ENCODE results near the gene EPS8.

Gene EPS8

DNA sequence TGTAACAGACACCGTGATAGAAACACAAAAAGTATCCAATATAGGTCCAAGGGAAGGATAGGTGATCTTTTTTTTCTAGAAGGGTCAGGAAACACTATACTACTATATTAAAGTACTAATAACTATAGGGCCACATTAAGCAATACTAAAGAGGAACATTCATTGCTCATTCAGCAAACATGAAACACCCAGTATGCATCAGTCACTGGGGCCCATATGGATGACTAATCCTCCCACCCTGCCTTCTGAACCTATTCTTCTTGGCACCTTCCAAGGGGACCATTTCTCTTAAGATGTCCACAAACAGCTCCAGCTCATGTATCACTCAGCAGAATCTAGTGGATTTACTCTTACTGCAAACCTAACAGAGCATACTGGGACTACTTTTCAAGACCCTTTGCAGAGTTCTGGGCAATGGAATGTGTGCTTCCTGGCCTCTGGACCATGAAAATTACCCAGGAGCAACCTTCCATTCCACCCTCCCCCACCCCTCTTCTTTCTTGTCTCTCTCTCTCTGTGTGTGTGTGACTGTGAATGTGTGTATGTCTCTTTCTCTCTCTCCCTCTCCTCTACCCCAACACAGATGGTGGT, 187.9 kb downstream of the EPS8 start:
- peak; percentile 76 for DNase-seq (ENCODE audit: low read depth)

GRCh38 chr12:15600223-15600935, 188.8 kb downstream of the EPS8 start:
- DNase-seq (ENCODE audit: low read depth): no peak

DNA sequence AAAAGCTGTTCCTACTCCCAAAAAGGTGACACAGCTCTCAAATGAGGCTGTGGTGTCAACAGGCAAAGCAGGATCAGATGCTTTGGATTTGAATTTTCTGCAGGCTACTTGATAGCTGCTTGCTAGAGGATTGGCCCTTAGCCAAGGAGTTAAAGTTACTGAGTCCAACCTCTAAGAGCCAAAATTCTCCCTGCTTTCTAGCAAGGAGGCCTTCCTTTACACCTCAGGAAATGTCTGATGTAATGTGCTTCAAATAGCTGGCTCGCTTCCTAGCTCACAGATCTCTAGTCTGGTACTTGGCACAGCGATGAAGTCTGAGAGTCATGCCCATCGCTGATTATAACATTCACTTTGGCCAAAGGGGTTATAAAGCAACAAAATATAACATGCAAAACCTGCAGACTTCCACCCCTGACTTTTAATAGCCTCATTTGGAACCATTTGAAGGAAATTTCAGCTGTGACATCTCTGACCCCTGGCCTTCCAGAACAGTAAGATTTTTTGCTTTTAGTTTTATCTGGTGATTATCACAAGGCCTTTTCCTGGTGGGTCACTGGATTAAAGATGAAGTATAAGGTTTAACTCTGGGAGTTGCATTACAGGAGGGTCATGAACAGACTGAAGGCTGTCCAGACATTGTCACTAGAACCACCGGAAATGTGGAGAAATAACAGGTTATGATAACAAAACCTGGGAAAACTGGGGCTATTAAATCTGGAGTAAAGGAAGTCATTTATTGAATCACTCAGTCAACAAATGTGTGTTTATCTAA, 189.7 kb downstream of the EPS8 start:
- no peak for DNase-seq (ENCODE audit: low read depth)

DNA sequence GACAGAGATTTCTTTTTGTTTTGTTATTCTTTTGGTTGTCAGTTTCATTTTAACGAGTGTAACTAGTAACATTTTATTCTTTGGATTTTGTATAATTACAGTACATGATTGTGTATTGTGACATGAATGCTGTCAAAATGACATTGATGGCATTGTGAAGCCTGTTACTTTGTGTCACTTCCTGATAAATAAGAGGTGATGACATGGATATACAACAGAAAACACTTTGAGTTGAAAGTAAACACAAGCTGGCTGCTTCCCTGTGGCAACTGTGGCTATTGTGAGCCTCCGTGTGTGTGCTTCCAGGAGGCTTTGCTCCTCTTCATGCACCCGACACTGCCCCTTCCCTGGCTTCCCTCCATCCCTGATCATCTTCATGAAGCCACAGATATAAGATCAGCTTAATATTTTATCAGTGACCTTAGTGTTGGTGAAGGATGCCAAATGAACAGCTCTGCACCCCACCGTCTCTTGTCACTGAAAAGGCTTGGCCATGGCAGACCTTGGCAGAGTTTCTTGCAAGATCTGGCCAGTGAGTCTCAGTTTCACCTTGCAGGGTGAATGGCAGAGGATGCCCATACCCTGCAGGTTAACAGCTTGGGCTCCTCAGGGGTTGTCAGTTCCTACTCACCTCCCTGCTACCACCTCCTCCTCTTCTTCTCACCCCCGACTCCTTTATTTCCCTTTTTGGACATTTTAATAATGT, 191.9 kb downstream of the EPS8 start:
- no peak for DNase-seq (ENCODE audit: low read depth)

DNA sequence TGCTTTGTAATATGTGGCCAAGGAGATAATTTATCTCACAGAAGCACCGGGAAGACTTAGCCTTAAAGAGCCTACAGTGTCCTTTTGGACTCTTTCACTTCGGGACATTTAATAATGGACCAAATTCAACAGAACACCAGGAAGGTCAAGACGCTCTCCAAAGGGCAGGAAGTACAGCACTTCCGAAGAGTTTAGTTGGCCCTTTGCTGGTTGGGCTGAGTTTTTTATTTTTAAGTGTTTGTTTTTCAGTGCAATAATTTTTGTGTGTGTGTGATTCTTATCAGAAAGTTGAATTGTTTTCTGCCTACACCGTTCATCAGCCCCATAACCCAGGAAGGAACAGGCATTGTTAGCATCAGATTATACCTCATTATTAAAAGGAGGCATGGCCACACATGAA, 193.0 kb downstream of the EPS8 start:
- DNase-seq (ENCODE audit: low read depth): no peak

- no peak for DNase-seq (ENCODE audit: low read depth)
Observed at GRCh38 chr12:15592934-15593333, 196.3 kb downstream of the EPS8 start.

DNA sequence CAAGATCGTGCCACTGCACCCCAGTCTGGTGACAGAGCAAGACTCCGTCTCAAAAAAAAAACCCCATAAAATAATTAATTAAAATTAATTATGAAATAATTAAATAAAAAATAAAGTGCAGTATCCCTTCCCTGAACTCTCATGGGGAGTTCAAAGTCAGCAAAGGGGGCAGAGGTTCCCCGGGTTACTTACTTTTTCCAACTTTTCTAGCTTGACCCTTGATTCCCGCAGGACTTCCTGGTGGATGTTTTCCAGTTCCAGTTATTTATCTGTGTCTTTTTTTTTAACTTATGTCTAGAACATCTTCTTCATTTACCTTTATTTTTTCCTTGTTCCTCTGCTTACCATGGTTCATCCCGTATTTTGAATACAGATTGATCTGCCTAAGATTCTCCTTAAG, 197.4 kb downstream of the EPS8 start:
- DNase-seq (ENCODE audit: low read depth): no peak

DNA sequence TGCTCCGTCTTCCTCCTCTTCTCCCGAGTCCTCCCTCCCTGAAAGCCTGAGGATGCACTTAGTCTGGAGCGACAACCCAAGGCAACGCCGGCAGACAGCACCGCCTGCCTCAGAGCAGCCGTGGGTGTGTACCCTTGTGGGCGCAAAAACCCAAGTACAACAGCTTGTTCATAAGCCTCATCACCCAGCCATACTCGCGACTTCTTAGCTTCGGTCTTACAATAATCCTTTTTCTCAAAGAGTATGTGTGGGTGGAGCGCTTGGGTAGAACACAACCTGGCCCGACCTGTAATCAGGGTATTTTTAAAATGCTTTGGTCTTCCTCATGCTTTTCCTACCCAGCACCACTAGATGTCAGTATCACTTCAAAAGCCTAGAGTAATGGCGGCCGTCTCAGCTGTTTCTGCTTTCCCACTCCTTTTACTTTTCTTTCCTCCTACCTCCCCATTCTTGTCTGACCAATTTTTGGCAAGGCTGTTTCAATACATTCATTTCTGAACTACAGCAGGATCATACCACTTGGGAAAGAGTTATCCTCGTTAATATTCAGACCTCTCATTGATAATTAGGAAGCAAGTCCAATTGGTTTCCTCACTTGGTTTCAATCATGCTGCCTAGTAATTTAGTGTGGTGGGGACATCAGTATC, 198.9 kb downstream of the EPS8 start:
- peak; percentile 52 for DNase-seq (ENCODE audit: low read depth)

DNA sequence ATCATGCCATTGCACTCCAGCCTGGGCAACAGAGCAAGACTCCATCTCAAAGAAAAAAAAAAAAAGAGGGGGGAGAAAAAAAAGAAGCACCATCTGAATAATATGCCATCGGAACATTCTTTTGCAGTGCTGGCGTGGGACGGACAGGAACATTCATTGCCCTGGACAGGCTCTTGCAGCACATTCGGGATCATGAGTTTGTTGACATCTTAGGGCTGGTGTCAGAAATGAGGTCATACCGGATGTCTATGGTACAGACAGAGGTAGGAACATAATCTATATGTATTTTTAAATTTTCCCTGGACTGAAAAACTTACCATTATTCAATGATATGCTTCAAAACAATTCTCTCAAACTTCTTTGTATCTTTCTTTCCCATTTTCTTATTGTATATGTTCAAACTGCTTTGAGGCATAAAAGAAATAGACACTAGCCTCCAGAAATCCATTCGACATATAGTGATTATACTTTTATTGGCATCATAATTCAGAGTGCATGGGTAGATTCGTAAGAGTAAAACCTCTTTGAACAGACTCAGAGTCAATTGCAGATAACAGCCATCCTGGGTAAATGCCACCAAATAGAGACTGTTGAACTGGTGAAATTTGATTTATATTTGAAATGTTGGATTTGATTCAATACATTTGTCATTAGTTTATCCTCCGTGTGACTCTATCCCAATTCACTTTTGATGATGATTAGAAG, 199.7 kb downstream of the EPS8 start:
- DNase-seq (ENCODE audit: low read depth): no peak

DNA sequence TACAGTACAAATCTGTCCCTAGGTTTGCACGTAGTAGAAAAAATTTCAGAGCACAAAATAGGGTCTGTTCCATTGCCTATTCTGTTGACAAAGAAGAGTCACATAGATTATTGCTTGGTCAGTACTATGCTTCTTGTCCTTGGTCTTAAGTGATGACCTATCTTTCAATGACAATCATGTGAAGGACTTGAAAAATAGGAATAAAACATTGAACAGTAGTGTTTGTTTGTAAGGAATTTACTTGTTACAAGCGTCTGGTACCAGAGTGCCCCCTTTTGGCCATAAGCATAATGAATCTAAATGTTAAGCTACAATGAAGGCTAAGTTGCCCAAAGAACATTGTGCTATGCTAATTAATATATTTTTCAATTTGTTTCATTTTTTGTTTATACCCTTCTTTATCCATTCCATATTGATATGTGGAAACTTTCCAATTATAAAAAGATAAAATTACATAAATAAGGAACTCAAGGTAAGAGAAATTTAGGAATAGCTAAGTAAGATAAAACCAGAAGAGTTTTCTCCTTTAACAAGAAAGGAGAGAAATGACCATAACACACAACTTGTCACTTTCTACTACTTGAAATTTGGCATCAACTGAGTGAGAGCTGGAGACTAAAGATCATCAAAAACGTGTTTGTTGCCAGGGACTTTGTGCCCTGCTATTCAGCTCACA, 204.7 kb downstream of the EPS8 start:
- DNase-seq (ENCODE audit: low read depth): no peak

- no peak for DNase-seq (ENCODE audit: low read depth)
Observed at GRCh38 chr12:15583804-15584203, 205.4 kb downstream of the EPS8 start.

DNA sequence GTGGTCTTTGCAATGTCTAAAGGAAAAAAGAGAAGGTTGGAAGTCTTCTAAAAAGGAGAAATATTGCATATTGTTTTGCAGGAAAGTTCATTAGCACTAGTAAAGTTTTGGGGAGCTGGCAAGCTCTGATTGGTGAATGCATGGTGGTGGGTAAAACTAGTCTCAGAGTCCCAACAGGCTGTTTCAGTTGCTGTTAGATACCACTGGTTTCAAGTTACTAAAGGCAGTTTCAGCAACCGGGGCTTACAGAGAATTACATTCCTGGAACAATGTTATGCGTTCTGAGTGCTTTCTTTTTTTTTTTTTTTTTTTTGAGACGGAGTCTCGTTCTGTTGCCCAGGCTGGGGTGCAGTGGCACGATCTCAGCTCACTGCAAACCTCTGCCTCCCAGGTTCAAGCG, 208.2 kb downstream of the EPS8 start:
- no peak for DNase-seq (ENCODE audit: low read depth)

- no peak for DNase-seq (ENCODE audit: low read depth)
Observed at GRCh38 chr12:15580431-15580830, 208.8 kb downstream of the EPS8 start.

- no peak for DNase-seq (ENCODE audit: low read depth)
Observed at GRCh38 chr12:15575671-15576541, 213.3 kb downstream of the EPS8 start.

- no peak for DNase-seq (ENCODE audit: low read depth)
Observed at GRCh38 chr12:15574353-15574752, 214.8 kb downstream of the EPS8 start.

All from HS-5 (cell line).